K562 (cell line): Measurements from ENCODE around the gene KIF23. TPM values are rescaled to one million over a fixed set of nuclear protein-coding genes. Genes with fewer than 3 reads are reported as not detected.

Experiments
- ATAC-seq: fragments of 200-7000 bp; cut with Tn5 transposase; 3 replicates; pipeline ENCODE4 v1.9.1; 2020; ENCODE audit warnings: moderate library complexity
- BruUV-seq: library from RNA; stranded (reverse); fragments of 400-500 nt; replicated peaks from 2 replicates; lab custom pipeline; 2021; lab: Mats Ljungman, UMichigan
- CTCF ChIA-PET: fragments of 300-600 bp; formaldehyde crosslinking; extraction: SDS; loops from one replicate; lab custom pipeline; 2021; ENCODE audit warnings: low intra/inter-chr PET ratio; lab: Yijun Ruan, JAX
- POLR2A ChIA-PET: fragments of 300-600, 350-650 bp; sonication (Branson Sonifier 250); formaldehyde crosslinking; extraction: SDS; loops from one replicate; lab custom pipeline; 2021; ENCODE audit warnings: antibody characterized with exemption, inconsistent platforms; lab: Yijun Ruan, JAX
- DNase-seq, 4 experiments: peaks; one replicate each; pipeline versions ENCODE4 v3.0.0 to v3.0.0-alpha.2; 2011 to 2018; ENCODE audit warnings: low spot score in 3 of 4, mixed read lengths in 3 of 4; ENCODE audit errors: extremely low read depth in 1 of 4
- FAIRE-seq: peaks from 2 replicates; lab custom pipeline; 2011; peaks lifted over from hg19 to GRCh38; lab: Jason Lieb, UNC
- H2AFZ ChIP-seq: 2 replicates; pipeline ENCODE4 v1.6.0; 2011; ENCODE audit warnings: low read depth, low read length, control low read depth, inconsistent platforms
- H3K27ac ChIP-seq: fragments of 200-600 bp; 3 replicates; pipeline ENCODE4 v1.8.0; 2011; ENCODE audit warnings: low read depth, mild to moderate bottlenecking, control low read depth, inconsistent platforms, low read length, moderate library complexity, mixed read lengths; ENCODE audit errors: extremely low read depth
- H3K27me3 ChIP-seq, 2 experiments: fragments of 300-600 bp in 1 of 2; 2 replicates in 1 of 2; 3 replicates in 1 of 2; pipeline versions ENCODE4 v1.6.0 to v1.8.0; 2011; ENCODE audit warnings: inconsistent platforms in 2 of 2, low read length in 2 of 2, mild to moderate bottlenecking in 1 of 2, mixed read lengths in 1 of 2, moderate library complexity in 1 of 2; ENCODE audit not compliant: control insufficient read depth in 2 of 2, insufficient read depth in 2 of 2
- H3K36me3 ChIP-seq: fragments of 300-600 bp; 3 replicates; pipeline ENCODE4 v1.8.0; 2011; ENCODE audit warnings: mild to moderate bottlenecking, low read length, inconsistent platforms; ENCODE audit not compliant: control insufficient read depth, insufficient read depth
- H3K4me1 ChIP-seq, 2 experiments: fragments of 200-600 bp in 1 of 2; replicated peaks in 1 of 2; 2 replicates in 1 of 2; 3 replicates in 1 of 2; pipeline versions ENCODE4 v1.5.1 to v1.8.0; 2011; ENCODE audit warnings: inconsistent platforms in 2 of 2, low read length in 2 of 2, mild to moderate bottlenecking in 1 of 2, mixed read lengths in 1 of 2, moderate library complexity in 1 of 2; ENCODE audit not compliant: control insufficient read depth in 2 of 2, insufficient read depth in 2 of 2
- H3K4me2 ChIP-seq: 2 replicates; pipeline ENCODE4 v1.6.1; 2011; ENCODE audit warnings: low read length, control low read depth, inconsistent platforms, mixed read lengths; ENCODE audit not compliant: insufficient read depth
- H3K4me3 ChIP-seq: fragments of 200-600 bp; sonication (generic), shearing (Covaris generic); 2 replicates; pipeline ENCODE4 v1.5.1; 2016; ENCODE audit warnings: control low read depth, inconsistent platforms
- H3K79me2 ChIP-seq: fragments of 200-600 bp; 3 replicates; pipeline ENCODE4 v1.8.0; 2011; ENCODE audit warnings: low read length, inconsistent platforms; ENCODE audit not compliant: control insufficient read depth, insufficient read depth
- H3K9ac ChIP-seq, 2 experiments: 2 replicates each; pipeline versions ENCODE4 v1.6.0 to v1.6.1; 2011; ENCODE audit warnings: low read depth in 2 of 2, low read length in 2 of 2, control low read depth in 1 of 2, inconsistent platforms in 1 of 2, mild to moderate bottlenecking in 1 of 2, mixed read lengths in 1 of 2; ENCODE audit not compliant: insufficient read depth in 1 of 2
- H3K9me1 ChIP-seq: one replicate; pipeline ENCODE4 v1.6.0; 2011; ENCODE audit warnings: inconsistent platforms, mild to moderate bottlenecking, low read length, moderate library complexity; ENCODE audit not compliant: control insufficient read depth, insufficient read depth
- H3K9me3 ChIP-seq: replicated peaks from 2 replicates; pipeline ENCODE4 v1.5.1; 2011; ENCODE audit warnings: low read depth, low read length, inconsistent platforms; ENCODE audit not compliant: control insufficient read depth, insufficient read depth
- H4K20me1 ChIP-seq: replicated peaks from 2 replicates; pipeline ENCODE4 v1.6.1; 2011; ENCODE audit warnings: low read length, inconsistent platforms, mixed read lengths; ENCODE audit not compliant: control insufficient read depth, insufficient read depth
- CUX1 ChIP-seq: fragments of 200-800 bp; sonication (Bioruptor generic); IDR thresholded peaks from 2 replicates; pipeline ENCODE4 v1.6.1; 2016; ENCODE audit warnings: missing genetic modification characterization, missing compliant biosample characterization
- ESRRB ChIP-seq: fragments of 250-450 bp; sonication (Bioruptor Pico); IDR thresholded peaks from 2 replicates; pipeline ENCODE4 v1.5.0; 2020; ENCODE audit warnings: mild to moderate bottlenecking, moderate library complexity, borderline replicate concordance
- FOXA3 ChIP-seq, 2 experiments: fragments of 450-650 bp in 1 of 2; sonication (generic) in 1 of 2; formaldehyde crosslinking; IDR thresholded peaks in 1 of 2; conservative IDR thresholded peaks in 1 of 2; 2 replicates each; pipeline versions ENCODE4 v1.4.0 to v1.8.0; 2020 to 2022; ENCODE audit warnings: mild to moderate bottlenecking in 2 of 2, missing genetic modification reagents in 1 of 2
- GABPB1 ChIP-seq: sonication (generic); formaldehyde crosslinking; IDR thresholded peaks from 2 replicates; pipeline ENCODE4 v1.8.0; 2022; ENCODE audit warnings: mild to moderate bottlenecking, missing genetic modification reagents
- MCM7 ChIP-seq, 2 experiments: fragments of 450-650 bp; IDR thresholded peaks; 2 replicates each; pipeline ENCODE4 v1.6.1; 2016 to 2018
- NFYB ChIP-seq: IDR thresholded peaks from 2 replicates; pipeline ENCODE4 v1.6.1; 2011; ENCODE audit warnings: mild to moderate bottlenecking, moderate library complexity; ENCODE audit not compliant: insufficient read length; ENCODE audit errors: extremely low read depth
- PKNOX1 ChIP-seq: fragments of 450-650 bp; IDR thresholded peaks from 2 replicates; pipeline ENCODE4 v1.6.1; 2016
- PRPF4 ChIP-seq: fragments of 200-400 bp; formaldehyde crosslinking; IDR thresholded peaks from one replicate; pipeline ENCODE4 v1.6.1; 2017; ENCODE audit warnings: low read length, low read depth, mild to moderate bottlenecking; ENCODE audit not compliant: insufficient read depth, poor library complexity, severe bottlenecking
- SMAD1 ChIP-seq: fragments of 150-350 bp; IDR thresholded peaks from 2 replicates; pipeline ENCODE4 v1.6.1; 2014; ENCODE audit warnings: low read length, low read depth; ENCODE audit not compliant: partially characterized antibody
- ZC3H11A ChIP-seq: IDR thresholded peaks from 2 replicates; pipeline ENCODE4 v1.6.1; 2012; ENCODE audit warnings: low read depth, low read length, improper control_type of control experiment
- ZNF584 ChIP-seq: fragments of 200-800 bp; sonication (Bioruptor generic); IDR thresholded peaks from 2 replicates; pipeline ENCODE4 v1.6.1; 2016; ENCODE audit warnings: low read depth, mild to moderate bottlenecking, missing genetic modification characterization, missing compliant biosample characterization
- WGBS: fragments of 100-300 bp; shearing (Covaris generic); methylation state at CpG from one replicate; pipeline ENCODE4 v1.1.6; 2016; ENCODE audit warnings: low coverage, mixed read lengths; ENCODE audit not compliant: insufficient coverage; ENCODE audit errors: missing lambda C conversion rate; 5-methylcytosine and 5-hydroxymethylcytosine counted together
- in situ Hi-C: fragments of 300-500 bp; cut with MboI; formaldehyde crosslinking; loops from 4 replicates; pipeline ENCODE4 v1.15.0; 2018; ENCODE audit warnings: inconsistent platforms, mixed read lengths
- intact Hi-C: fragments of 100-400 bp; cut with micrococcal nuclease; formaldehyde crosslinking; loops from 2 replicates; pipeline ENCODE4 v1.14.2; 2022
- polyA plus RNA-seq, 8 experiments: library from polyadenylated mRNA; depleted of rRNA in 4 of 8; stranded (reverse) in 5 of 8; unstranded in 3 of 8; fragments of >200 nt; fragmentation: Nextera tagmentation in 2 of 8; fragmentation: Illumina TruSeq in 1 of 8; extraction: Ambion mirVana in 2 of 8; extraction: Trizol in 1 of 8; gene quantifications; 2 replicates each; pipeline versions ENCODE4 v1.2.1 to v1.2.3, GENCODE V29; 2011 to 2014; ENCODE audit warnings: inconsistent platforms in 1 of 8, missing spikeins in 1 of 8
- total RNA-seq, 7 experiments: library from RNA; depleted of rRNA in 6 of 7; stranded (reverse); fragments of >200 nt in 6 of 7; fragmentation: Illumina TruSeq in 2 of 7; extraction: Trizol in 2 of 7; gene quantifications; 2 replicates each; pipeline versions ENCODE4 v1.2.1 to v1.2.3, GENCODE V29; 2011 to 2021; ENCODE audit warnings: low replicate concordance in 1 of 7

KIF23 gene
- total and polyA plus RNA-seq, 9 of the 15 experiments (the other 6 are each of a cell fraction or from before 2014, with no cell fraction given): 29.4 to 58.2 (median 41.9) TPM

DNA sequence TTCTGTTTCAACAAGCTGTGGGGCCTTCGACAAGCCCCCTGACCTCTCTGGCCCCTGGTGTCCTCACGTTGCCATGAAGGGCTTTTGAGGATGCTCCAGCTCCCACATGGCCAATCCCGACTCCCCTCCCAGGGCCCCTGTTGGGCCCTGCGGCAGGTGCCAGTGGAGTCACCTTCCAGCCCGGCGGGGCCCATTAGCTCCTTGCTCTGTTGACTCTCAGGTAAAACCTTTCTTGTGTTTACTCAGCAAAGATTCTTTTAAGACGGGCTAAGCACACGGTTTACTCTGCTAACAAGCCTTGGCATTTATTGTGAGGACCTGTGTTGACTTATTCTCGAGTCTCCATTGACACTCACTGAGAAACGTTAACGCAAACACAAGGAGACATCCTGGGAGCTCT is 53.5 kb downstream of the KIF23 start (continued):
- TF ChIP-seq CUX1 (no peak), NFYB (no peak)
- TF ChIP-seq, all 486 proteins: peak for 0

- Histone ChIP-seq H3K27me3 (peaks cover 0 to 9% of the 10 kb centered on the region in 2 experiments; a peak in 2 of 5 replicates), H3K79me2 (no peaks in the 10 kb centered on the region), H3K4me2 (peak overlapping the region; percentile 27), H3K9ac (peak overlapping the region in 1 of 2 experiments; percentile 78; a peak in 1 of 4 replicates), H3K36me3 (no peaks in the 10 kb centered on the region), H3K4me3 (no peak overlapping the region), H3K4me1 (peaks cover 21 to 25% of the 10 kb centered on the region in 2 experiments; a peak in 4 of 5 replicates), H2AFZ (peak overlapping the region; percentile 73), H3K9me1 (no peaks in the 10 kb centered on the region), H4K20me1 (peaks cover 3% of the 10 kb centered on the region; the same call in 1 of the 2 replicates), H3K27ac (no peak overlapping the region), H3K9me3 (no peaks in the 10 kb centered on the region)
- ATAC-seq: peak; percentile 75
- peak; percentile 83 for FAIRE-seq
- in situ Hi-C loops: no loop called here
- intact Hi-C loops: loop anchor here (5.0 to 10.0 kb wide), 2 partner anchors 304 to 411 kb away; partner anchors contain the start of gene GLCE
- BruUV-seq: no TSS peak
- DNase-seq: peak; percentile 54 to 73 (median 59)
- POLR2A ChIA-PET: interaction anchor here (0.7 to 1.8 kb wide), 2 partner anchors 14 to 455 kb away, joined by 4 to 15 read pairs; partner anchors contain the start of gene RPLP1
- 22% methylated on average over 19 of the region's 19 CpGs for WGBS
- CTCF ChIA-PET: no interaction called here
- TF ChIP-seq MCM7 (IDR thresholded peaks at IDR 0.05) (no peak), FOXA3 (CRISPR knock-in tag; conservative IDR thresholded peaks at IDR 0.05 in 1 of 2, IDR thresholded peaks at IDR 0.05 in 1 of 2) (no peak), ESRRB (CRISPR knock-in tag) (no peak), GABPB1 (CRISPR knock-in tag) (no peak), ZNF584 (CRISPR knock-in tag) (no peak), PRPF4 (no peak), SMAD1 (no peak), ZC3H11A (no peak), PKNOX1 (peak; percentile 36; the same call in 1 of the 2 replicates)
Observed at GRCh38 chr15:69468241-69469121, 54.3 kb downstream of the KIF23 start.
